Stimulated activated CD4-positive, alpha-beta T cell treated with anti-CD3 and anti-CD28 coated beads, Interleukin-2, amount 100 ng/mL, for 24 hours (primary cell): ENCODE results near the gene SCG2.

ENCODE experiments used
- DNase-seq, 2 donors: peaks; one replicate each; pipeline ENCODE4 v3.0.0-alpha.2; 2020

Gene SCG2

DNA sequence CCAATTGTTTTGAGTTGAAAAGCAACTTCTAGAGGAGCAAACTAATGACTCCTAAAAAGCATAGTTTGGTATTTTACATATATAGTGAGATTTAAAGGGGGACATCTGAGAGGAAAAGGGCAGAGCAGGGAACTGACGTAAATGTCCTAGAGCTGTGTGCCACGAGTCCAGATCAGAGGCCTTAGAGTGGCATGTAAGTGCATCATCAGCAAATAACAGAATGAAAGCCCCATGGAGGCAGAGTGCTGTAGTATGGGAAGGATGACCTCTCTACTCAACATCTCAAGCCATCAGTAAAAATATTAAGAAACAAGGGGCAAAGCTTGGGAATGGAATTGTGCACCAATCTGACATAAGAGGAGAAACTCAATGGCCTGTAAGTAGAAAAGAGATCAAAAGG lies 31.4 kb downstream of the SCG2 start:
- DNase-seq = no peak

DNA sequence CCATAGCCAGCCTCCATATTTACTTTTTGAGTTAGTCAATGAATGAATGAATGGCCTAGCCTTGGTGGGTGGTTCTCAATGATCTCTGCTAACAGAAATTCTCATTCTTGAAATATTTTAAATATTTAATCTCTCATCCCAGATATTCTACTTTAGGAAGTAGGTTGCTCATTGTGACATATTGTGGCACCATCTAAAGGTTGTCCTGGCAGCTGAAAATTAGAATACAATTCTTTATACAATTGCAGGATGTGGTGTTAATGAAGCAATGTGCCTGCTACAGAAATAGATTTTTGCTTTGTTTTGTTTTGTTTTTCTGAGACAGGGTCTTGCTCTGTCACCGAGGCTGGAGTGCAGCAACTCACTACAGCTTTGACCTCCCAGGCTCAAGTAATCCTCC lies 35.8 kb downstream of the SCG2 start:
- DNase-seq = no peak

DNA sequence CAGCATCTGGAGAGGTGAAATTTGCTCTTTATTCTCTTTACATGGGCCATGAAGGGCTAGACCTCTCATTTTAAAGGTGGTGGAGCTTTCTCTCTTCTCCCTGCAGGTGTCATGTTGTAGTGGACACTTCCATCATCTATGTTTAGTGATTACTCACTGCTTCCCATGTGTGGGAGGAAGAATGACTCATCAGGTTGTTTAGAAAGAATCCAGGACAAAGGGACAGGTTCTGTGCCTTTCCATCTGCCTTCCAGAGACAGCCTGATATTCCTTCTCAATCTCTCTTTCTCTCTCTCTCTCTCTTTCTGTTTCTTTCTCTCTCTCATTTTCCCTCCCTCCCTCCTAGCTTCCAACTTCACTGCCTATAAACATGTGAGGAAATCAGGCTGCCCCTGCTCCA lies 38.7 kb downstream of the SCG2 start:
- no peak for DNase-seq

DNA sequence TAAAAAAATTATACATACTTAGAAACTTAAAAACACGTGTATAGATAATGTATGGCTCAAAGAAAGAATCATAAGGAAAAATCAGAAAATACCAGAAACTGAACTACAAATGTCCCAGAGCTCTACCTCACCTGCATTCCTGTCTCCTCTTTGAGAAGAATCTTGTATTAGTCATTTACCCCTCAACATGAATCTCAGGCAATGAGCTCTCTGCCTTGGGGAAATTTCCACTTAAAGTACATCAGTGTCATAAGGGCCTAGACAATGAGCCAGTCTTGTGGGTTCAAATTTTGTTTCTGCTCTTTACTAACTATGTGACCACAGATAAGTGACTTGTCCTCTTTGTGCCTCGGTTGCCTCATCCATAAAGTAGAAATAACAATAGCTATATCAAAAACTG lies 40.1 kb downstream of the SCG2 start:
- DNase-seq = no peak

DNA sequence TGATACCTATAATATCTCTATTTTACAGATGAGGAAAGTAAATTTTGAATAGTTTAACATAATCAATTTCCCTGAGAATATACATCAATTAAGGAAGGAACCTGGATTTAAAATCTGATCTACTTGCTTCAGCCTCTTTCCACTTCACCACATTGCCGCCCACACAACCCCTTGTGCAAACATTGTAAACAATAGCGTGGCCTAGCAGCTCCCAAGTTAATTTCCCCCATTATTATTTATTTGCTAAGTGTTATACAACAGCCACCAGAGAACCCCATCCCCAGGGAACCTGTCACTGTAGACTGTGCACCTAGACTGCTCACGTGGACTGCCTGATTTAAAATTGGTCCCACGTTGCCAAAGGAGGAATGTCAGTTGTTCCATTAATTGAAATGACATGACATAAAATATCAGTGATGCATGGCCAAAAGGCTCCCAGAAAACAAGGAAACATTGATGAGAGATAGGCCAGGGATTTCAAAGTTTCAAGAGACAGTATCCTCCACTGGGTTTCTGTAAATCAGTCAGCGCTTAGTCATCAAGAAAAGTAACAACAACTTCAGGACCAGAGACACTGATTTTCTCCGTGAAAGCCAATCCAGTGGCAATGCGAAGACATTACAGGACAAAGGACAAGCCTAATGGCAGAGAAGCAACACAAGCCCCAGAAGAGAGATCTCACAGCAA lies 41.3 kb downstream of the SCG2 start:
- DNase-seq = no peak

DNA sequence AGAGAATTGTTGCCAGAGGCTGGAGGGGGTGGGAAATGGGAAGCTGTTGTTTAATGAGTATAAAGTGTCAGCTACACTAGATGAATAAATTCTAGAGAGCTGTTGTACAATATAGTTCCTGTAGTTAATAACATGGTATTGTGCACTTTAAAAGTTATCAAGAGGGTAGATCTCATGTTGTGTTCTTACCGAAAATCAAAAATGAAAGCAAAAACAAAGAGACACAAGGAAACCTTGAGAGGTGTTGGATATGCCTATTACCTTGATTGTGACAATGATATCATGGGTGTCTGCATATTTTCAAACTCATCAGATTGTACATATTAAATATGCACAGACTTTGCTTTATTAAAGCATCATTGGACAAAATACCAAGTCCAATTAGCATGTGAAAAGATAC lies 43.2 kb downstream of the SCG2 start:
- no peak for DNase-seq

DNA sequence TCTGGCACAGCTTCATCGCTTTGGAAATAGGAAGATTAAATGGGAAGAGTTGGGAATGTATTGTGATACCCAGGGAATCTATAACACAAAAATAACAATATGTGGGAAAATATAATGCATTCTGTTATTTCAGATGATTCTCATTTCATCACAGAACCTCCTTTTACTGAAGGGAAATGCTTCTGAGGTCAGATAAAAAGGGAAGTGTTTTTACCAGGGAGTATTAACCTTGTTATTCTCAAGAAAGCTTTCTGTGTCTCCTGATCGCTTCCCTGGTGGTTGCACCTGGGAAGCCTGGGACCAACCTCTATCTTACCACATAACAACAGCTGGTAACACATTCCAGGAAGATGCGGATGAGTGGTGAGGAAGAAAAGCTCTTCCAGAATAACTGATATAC lies 47.2 kb downstream of the SCG2 start:
- no peak for DNase-seq

DNA sequence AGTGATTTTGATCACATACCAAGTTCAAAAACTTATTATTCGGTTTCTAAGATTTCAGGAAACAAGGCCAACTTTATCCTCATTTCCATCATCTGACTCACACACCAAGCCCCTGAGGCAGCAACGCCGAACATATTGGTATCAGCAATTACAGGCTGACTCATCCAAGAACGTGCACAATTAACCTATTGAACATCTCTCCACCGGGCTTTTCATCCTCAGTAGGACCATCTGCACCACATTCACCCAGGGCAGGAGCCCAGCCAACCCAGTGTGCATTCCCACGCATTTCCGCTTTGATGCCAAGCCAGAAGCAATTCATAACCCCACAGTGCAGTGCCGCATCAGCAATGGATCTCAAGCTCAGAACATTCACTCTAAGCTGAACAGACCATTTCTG lies 52.9 kb downstream of the SCG2 start:
- DNase-seq = no peak

DNA sequence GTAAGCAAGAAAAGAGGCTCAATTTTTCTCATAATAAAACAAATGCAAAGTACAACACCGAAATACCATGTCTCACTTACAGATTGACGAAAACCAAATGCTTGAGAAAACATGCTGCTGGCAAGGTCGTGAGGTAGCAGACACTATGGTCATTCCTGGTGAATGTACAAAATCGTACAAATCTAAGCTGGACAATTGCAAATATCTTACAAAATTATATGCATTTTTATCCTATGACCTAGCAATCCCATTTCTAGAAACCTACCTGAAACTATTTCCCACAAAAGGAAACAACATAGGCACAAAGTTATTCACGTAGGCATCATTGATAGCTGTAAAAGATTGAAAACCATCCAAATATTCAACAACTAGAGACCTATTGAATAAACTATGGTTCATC lies 54.0 kb downstream of the SCG2 start:
- DNase-seq = no peak
